Neutrophil (primary cell): Measurements from ENCODE around the gene KRT85.

Experiments used
- H3K27ac ChIP-seq: fragments of 200-600 bp; sonication (generic); 2 replicates; pipeline ENCODE4 v1.5.1; 2016; ENCODE audit warnings: mild to moderate bottlenecking, moderate library complexity
- H3K27me3 ChIP-seq: fragments of 200-600 bp; sonication (generic); 2 replicates; pipeline ENCODE4 v1.6.0; 2016; ENCODE audit warnings: mild to moderate bottlenecking
- H3K36me3 ChIP-seq: fragments of 200-600 bp; sonication (generic); 2 replicates; pipeline ENCODE4 v1.5.1; 2017
- H3K4me1 ChIP-seq, 2 experiments: fragments of 200-600 bp in 1 of 2; sonication (generic) in 1 of 2; 1 replicate in 1 of 2; 2 replicates in 1 of 2; pipeline versions ENCODE4 v1.5.1 to v1.6.1; 2013 to 2016; ENCODE audit warnings: low read depth in 1 of 2, low read length in 1 of 2, mild to moderate bottlenecking in 1 of 2, moderate library complexity in 1 of 2; ENCODE audit not compliant: control insufficient read depth in 1 of 2, insufficient read depth in 1 of 2
- H3K4me3 ChIP-seq, 2 experiments: fragments of 200-600 bp in 1 of 2; sonication (generic) in 1 of 2; 1 replicate in 1 of 2; 2 replicates in 1 of 2; pipeline ENCODE4 v1.5.1; 2013 to 2016; ENCODE audit warnings: low read depth in 1 of 2, low read length in 1 of 2, mild to moderate bottlenecking in 1 of 2, moderate library complexity in 1 of 2
- H3K9me3 ChIP-seq: fragments of 200-600 bp; sonication (generic); 2 replicates; pipeline ENCODE4 v1.5.1; 2016
- TF ChIP-seq, protein P1 (sequence below): fragments of 200-600 bp; sonication (generic); IDR thresholded peaks from 2 replicates; pipeline ENCODE4 v1.5.1; 2016; ENCODE audit warnings: antibody characterized with exemption

Gene KRT85

GRCh38 chr12:52400906-52401305 lies 33.6 kb upstream of the KRT85 start:
- Histone ChIP-seq H3K27ac (no peak overlapping the region), H3K27me3 (peaks cover 19% of the 10 kb centered on the region), H3K4me3 (no peak overlapping the region), H3K36me3 (no peaks in the 10 kb centered on the region), H3K4me1 (no peaks in the 10 kb centered on the region), H3K9me3 (no peaks in the 10 kb centered on the region)
- TF ChIP-seq, protein P1, sequence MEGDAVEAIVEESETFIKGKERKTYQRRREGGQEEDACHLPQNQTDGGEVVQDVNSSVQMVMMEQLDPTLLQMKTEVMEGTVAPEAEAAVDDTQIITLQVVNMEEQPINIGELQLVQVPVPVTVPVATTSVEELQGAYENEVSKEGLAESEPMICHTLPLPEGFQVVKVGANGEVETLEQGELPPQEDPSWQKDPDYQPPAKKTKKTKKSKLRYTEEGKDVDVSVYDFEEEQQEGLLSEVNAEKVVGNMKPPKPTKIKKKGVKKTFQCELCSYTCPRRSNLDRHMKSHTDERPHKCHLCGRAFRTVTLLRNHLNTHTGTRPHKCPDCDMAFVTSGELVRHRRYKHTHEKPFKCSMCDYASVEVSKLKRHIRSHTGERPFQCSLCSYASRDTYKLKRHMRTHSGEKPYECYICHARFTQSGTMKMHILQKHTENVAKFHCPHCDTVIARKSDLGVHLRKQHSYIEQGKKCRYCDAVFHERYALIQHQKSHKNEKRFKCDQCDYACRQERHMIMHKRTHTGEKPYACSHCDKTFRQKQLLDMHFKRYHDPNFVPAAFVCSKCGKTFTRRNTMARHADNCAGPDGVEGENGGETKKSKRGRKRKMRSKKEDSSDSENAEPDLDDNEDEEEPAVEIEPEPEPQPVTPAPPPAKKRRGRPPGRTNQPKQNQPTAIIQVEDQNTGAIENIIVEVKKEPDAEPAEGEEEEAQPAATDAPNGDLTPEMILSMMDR = no peak

GRCh38 chr12:52399756-52400155 lies 32.5 kb upstream of the KRT85 start:
- Histone ChIP-seq H3K4me3 (no peak overlapping the region), H3K27me3 (peaks cover 19% of the 10 kb centered on the region), H3K4me1 (no peaks in the 10 kb centered on the region), H3K27ac (no peak overlapping the region), H3K9me3 (no peaks in the 10 kb centered on the region), H3K36me3 (no peaks in the 10 kb centered on the region)
- TF ChIP-seq, protein P1 = no peak

DNA sequence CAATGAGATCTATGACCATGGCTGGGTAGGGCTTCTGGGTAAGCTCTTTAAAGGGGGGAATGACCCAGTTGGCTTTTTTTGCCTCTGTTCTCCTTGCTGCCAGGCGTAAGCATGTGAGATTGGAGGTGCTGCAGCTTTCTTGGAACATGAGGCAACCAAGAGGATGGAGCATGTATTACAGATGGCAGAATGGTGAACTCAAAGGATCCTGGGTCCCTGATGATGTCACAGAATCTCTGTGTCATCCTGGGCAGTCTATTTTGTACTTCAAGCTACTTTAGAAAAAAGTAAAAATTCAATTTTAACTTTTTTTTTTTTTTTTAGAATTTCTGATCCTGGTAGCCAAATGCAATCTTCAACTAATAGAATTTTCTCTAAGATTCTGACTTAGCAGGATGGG lies 30.9 kb upstream of the KRT85 start:
- H3K4me3 ChIP-seq = no peak overlapping the region
- H3K36me3 ChIP-seq = no peaks in the 10 kb centered on the region
- TF ChIP-seq, protein P1 = no peak
- H3K27ac ChIP-seq = no peak overlapping the region
- H3K4me1 ChIP-seq = no peaks in the 10 kb centered on the region
- peaks cover 19% of the 10 kb centered on the region for H3K27me3 ChIP-seq
- no peaks in the 10 kb centered on the region for H3K9me3 ChIP-seq

GRCh38 chr12:52396656-52397055 lies 29.4 kb upstream of the KRT85 start:
- no peak overlapping the region for H3K27ac ChIP-seq
- no peak overlapping the region for H3K4me3 ChIP-seq
- no peaks in the 10 kb centered on the region for H3K36me3 ChIP-seq
- TF ChIP-seq, protein P1 = no peak
- H3K4me1 ChIP-seq = no peaks in the 10 kb centered on the region
- peaks cover 19% of the 10 kb centered on the region for H3K27me3 ChIP-seq
- H3K9me3 ChIP-seq = no peaks in the 10 kb centered on the region

DNA sequence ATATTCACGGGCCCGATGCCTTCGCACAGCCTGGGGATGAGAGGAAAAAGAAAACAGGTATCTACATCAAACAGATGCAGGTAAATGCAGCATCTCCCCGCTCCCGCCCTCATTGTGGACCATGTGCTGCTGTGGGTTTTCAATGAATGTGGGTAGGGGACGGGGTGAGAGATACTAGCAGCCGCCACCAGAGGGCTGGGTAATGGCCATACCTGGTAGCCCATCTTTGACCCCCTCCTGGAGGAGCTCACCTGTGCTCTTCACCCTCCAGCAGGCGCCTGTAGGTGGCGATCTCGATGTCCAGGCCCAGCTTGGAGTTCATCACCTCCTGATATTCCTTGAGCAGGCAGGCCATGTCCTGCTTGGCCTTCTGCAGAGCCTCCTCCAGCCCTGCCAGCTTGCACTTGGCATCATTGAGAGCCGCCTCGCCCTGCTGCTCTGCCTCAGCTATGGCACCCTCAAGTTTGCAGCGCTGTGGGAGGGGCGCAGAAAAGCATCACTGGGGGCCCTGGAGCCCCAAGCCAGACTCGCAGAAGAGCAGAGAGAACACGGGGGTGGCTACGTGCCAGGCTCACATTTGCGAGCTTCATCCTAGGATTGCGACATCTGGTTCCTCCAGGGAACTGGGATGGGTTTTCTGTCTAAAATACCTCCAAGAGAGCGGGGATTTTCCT lies 28.6 kb upstream of the KRT85 start:
- TF ChIP-seq, protein P1 = no peak
- no peaks in the 10 kb centered on the region for H3K4me1 ChIP-seq
- H3K27ac ChIP-seq = no peak overlapping the region
- H3K36me3 ChIP-seq = no peaks in the 10 kb centered on the region
- H3K27me3 ChIP-seq = peaks cover 19% of the 10 kb centered on the region
- no peaks in the 10 kb centered on the region for H3K9me3 ChIP-seq
- H3K4me3 ChIP-seq = no peak overlapping the region
